DOHH2 (cell line): ENCODE data around the gene KLC4.

Source experiments
- H3F3A ChIP-seq: fragments of 200-600 bp; sonication (generic), shearing (Covaris generic); 2 replicates; pipeline ENCODE4 v1.6.0; 2016; ENCODE audit warnings: antibody characterized with exemption, mild to moderate bottlenecking; ENCODE audit not compliant: control insufficient read depth, insufficient read depth
- H3K27ac ChIP-seq: fragments of 200-600 bp; sonication (generic); 2 replicates; pipeline ENCODE4 v1.5.1; 2014; ENCODE audit warnings: low read depth, mild to moderate bottlenecking, low read length, moderate library complexity
- H3K27me3 ChIP-seq: fragments of 200-600 bp; sonication (generic); 2 replicates; pipeline ENCODE4 v1.6.1; 2014; ENCODE audit warnings: mild to moderate bottlenecking, low read length, mixed read lengths; ENCODE audit not compliant: control insufficient read depth
- H3K36me3 ChIP-seq: fragments of 200-600 bp; sonication (generic); 2 replicates; pipeline ENCODE4 v1.6.1; 2014; ENCODE audit warnings: mild to moderate bottlenecking, low read length, moderate library complexity, mixed read lengths; ENCODE audit not compliant: control insufficient read depth
- H3K4me1 ChIP-seq: fragments of 200-600 bp; sonication (generic); 2 replicates; pipeline ENCODE4 v1.6.1; 2014; ENCODE audit warnings: mild to moderate bottlenecking, low read length, mixed read lengths; ENCODE audit not compliant: control insufficient read depth
- H3K4me2 ChIP-seq: fragments of 200-600 bp; sonication (generic); 2 replicates; pipeline ENCODE4 v1.6.0; 2014; ENCODE audit warnings: mild to moderate bottlenecking, low read length, moderate library complexity
- H3K4me3 ChIP-seq: fragments of 200-600 bp; sonication (generic); 2 replicates; pipeline ENCODE4 v1.5.1; 2014; ENCODE audit warnings: mild to moderate bottlenecking, low read length, mixed read lengths
- H3K79me2 ChIP-seq: fragments of 200-600 bp; sonication (generic); 2 replicates; pipeline ENCODE4 v1.6.1; 2014; ENCODE audit warnings: mild to moderate bottlenecking, low read length, mixed read lengths; ENCODE audit not compliant: control insufficient read depth
- H3K9me2 ChIP-seq: fragments of 200-600 bp; sonication (generic); replicated peaks from 2 replicates; pipeline ENCODE4 v1.6.1; 2014; ENCODE audit warnings: mild to moderate bottlenecking, low read length, mixed read lengths; ENCODE audit not compliant: control insufficient read depth
- H3K9me3 ChIP-seq: fragments of 200-600 bp; sonication (generic); 2 replicates; pipeline ENCODE4 v1.6.1; 2014; ENCODE audit warnings: antibody characterized with exemption, low read length, mixed read lengths; ENCODE audit not compliant: control insufficient read depth, insufficient read depth
- H4K20me1 ChIP-seq: fragments of 200-600 bp; sonication (generic); 2 replicates; pipeline ENCODE4 v1.6.0; 2014; ENCODE audit warnings: low read depth, mild to moderate bottlenecking, antibody characterized with exemption, low read length, moderate library complexity; ENCODE audit not compliant: control insufficient read depth, insufficient read depth
- CTCF ChIP-seq: fragments of 200-600 bp; sonication (generic); IDR thresholded peaks from one replicate; pipeline ENCODE4 v1.5.1; 2014; ENCODE audit warnings: antibody characterized with exemption, mild to moderate bottlenecking, low read depth, low read length; ENCODE audit not compliant: poor library complexity, severe bottlenecking
- EZH2phosphoT487 ChIP-seq: fragments of 200-600 bp; sonication (generic); IDR thresholded peaks from 2 replicates; pipeline ENCODE4 v1.6.1; 2017; ENCODE audit warnings: borderline replicate concordance, mild to moderate bottlenecking, antibody characterized with exemption, low read length, moderate library complexity, mixed read lengths

Gene KLC4

GRCh38 chr6:43035495-43036194 lies 23.8 kb upstream of the KLC4 start:
- no peak overlapping the region for H3K27ac ChIP-seq
- no peak for TF ChIP-seq EZH2phosphoT487
- no peak for TF ChIP-seq CTCF
- no peak overlapping the region for H3K4me2 ChIP-seq
- H3K27me3 ChIP-seq: no peaks in the 10 kb centered on the region
- no peaks in the 10 kb centered on the region for H4K20me1 ChIP-seq
- H3K36me3 ChIP-seq: peaks cover 27% of the 10 kb centered on the region
- no peaks in the 10 kb centered on the region for H3K9me2 ChIP-seq
- no peaks in the 10 kb centered on the region for H3K4me1 ChIP-seq
- no peaks in the 10 kb centered on the region for H3K79me2 ChIP-seq
- no peak overlapping the region for H3K4me3 ChIP-seq
- H3K9me3 ChIP-seq: no peaks in the 10 kb centered on the region
- no peaks in the 10 kb centered on the region for H3F3A ChIP-seq

- no peak for TF ChIP-seq CTCF
- TF ChIP-seq EZH2phosphoT487: no peak
- peaks cover 28% of the 10 kb centered on the region for H3K36me3 ChIP-seq
- H3F3A ChIP-seq: no peaks in the 10 kb centered on the region
- H4K20me1 ChIP-seq: no peaks in the 10 kb centered on the region
- no peak overlapping the region for H3K4me2 ChIP-seq
- no peaks in the 10 kb centered on the region for H3K9me2 ChIP-seq
- no peak overlapping the region for H3K27ac ChIP-seq
- H3K4me3 ChIP-seq: no peak overlapping the region
- no peaks in the 10 kb centered on the region for H3K27me3 ChIP-seq
- H3K9me3 ChIP-seq: no peaks in the 10 kb centered on the region
- H3K79me2 ChIP-seq: no peaks in the 10 kb centered on the region
- H3K4me1 ChIP-seq: no peaks in the 10 kb centered on the region
Observed at GRCh38 chr6:43036712-43037111, 22.7 kb upstream of the KLC4 start.

GRCh38 chr6:43037197-43037596 lies 22.2 kb upstream of the KLC4 start:
- Histone ChIP-seq H3K4me3 (no peak overlapping the region), H3K9me2 (no peaks in the 10 kb centered on the region), H4K20me1 (no peaks in the 10 kb centered on the region), H3K36me3 (peaks cover 25% of the 10 kb centered on the region), H3K4me1 (no peaks in the 10 kb centered on the region), H3F3A (no peaks in the 10 kb centered on the region), H3K27me3 (no peaks in the 10 kb centered on the region), H3K27ac (no peak overlapping the region), H3K9me3 (no peaks in the 10 kb centered on the region), H3K79me2 (no peaks in the 10 kb centered on the region), H3K4me2 (no peak overlapping the region)
- no peak for TF ChIP-seq EZH2phosphoT487

GRCh38 chr6:43037706-43038105 lies 21.7 kb upstream of the KLC4 start:
- TF ChIP-seq CTCF (no peak), EZH2phosphoT487 (no peak)
- H3K27ac ChIP-seq: no peak overlapping the region
- H3F3A ChIP-seq: no peaks in the 10 kb centered on the region
- H3K9me3 ChIP-seq: no peaks in the 10 kb centered on the region
- H4K20me1 ChIP-seq: no peaks in the 10 kb centered on the region
- H3K4me3 ChIP-seq: no peak overlapping the region
- H3K4me1 ChIP-seq: no peaks in the 10 kb centered on the region
- H3K79me2 ChIP-seq: no peaks in the 10 kb centered on the region
- H3K27me3 ChIP-seq: no peaks in the 10 kb centered on the region
- H3K4me2 ChIP-seq: no peak overlapping the region
- no peaks in the 10 kb centered on the region for H3K9me2 ChIP-seq
- peaks cover 25% of the 10 kb centered on the region for H3K36me3 ChIP-seq
